Activated naive CD8-positive, alpha-beta T cell treated with anti-CD3 and anti-CD28 coated beads, Interleukin-2, amount 10 ng/mL, durations not matched to agents 7 days and 5 days (primary cell): Measurements from ENCODE around the gene CDC45. TPM values are rescaled to one million over a fixed set of nuclear protein-coding genes. Genes with fewer than 3 reads are reported as not detected.

ENCODE experiments used
- ATAC-seq: fragments of 150-1000 bp; cut with Tn5 transposase; one replicate; pipeline ENCODE4 v1.10.0; 2021; ENCODE audit warnings: low read depth, moderate library complexity
- POLR2A ChIA-PET: fragments of 350-600 bp; sonication (Branson Sonifier 250); formaldehyde crosslinking; loops from one replicate; lab custom pipeline; 2021; ENCODE audit warnings: antibody characterized with exemption; lab: Charles Lee
- DNase-seq: peaks from one replicate; pipeline ENCODE4 v3.0.0; 2021
- H3K27ac Mint-ChIP-seq: one replicate; pipeline ENCODE4 v1.8.0; 2022; ENCODE audit warnings: mild to moderate bottlenecking, mixed read lengths
- H3K27me3 Mint-ChIP-seq: one replicate; pipeline ENCODE4 v1.8.0; 2022; ENCODE audit warnings: mild to moderate bottlenecking, moderate library complexity, mixed read lengths
- H3K36me3 Mint-ChIP-seq: one replicate; pipeline ENCODE4 v1.8.0; 2021; ENCODE audit warnings: mild to moderate bottlenecking, mixed read lengths
- H3K4me1 Mint-ChIP-seq: one replicate; pipeline ENCODE4 v1.8.0; 2021; ENCODE audit warnings: mixed read lengths
- H3K4me3 Mint-ChIP-seq: one replicate; pipeline ENCODE4 v1.8.0; 2022; ENCODE audit warnings: mild to moderate bottlenecking, moderate library complexity, mixed read lengths
- H3K9me3 Mint-ChIP-seq: one replicate; pipeline ENCODE4 v1.8.0; 2021; ENCODE audit warnings: mixed read lengths
- total RNA-seq, 2 experiments: library from RNA; stranded (reverse); gene quantifications; one replicate each; pipeline ENCODE4 v1.2.3, GENCODE V29; 2021

Gene CDC45
- total RNA-seq, 2 experiments from 2014 or later: 54.2 to 56.1 TPM

GRCh38 chr22:19550382-19550781 is 70.7 kb downstream of the CDC45 start:
- POLR2A ChIA-PET: no interaction called here
- Mint-ChIP-seq H3K27ac (no peak overlapping the region), H3K27me3 (peaks cover 10% of the 10 kb centered on the region), H3K4me1 (no peaks in the 10 kb centered on the region), H3K4me3 (no peak overlapping the region), H3K9me3 (peaks cover 5% of the 10 kb centered on the region), H3K36me3 (no peaks in the 10 kb centered on the region)
- ATAC-seq: no peak
- DNase-seq: no peak

GRCh38 chr22:19553201-19553600 is 73.5 kb downstream of the CDC45 start:
- H3K27ac Mint-ChIP-seq: no peak overlapping the region
- ATAC-seq (no peak), DNase-seq (no peak)
- H3K9me3 Mint-ChIP-seq: peaks cover 5% of the 10 kb centered on the region
- H3K27me3 Mint-ChIP-seq: peaks cover 10% of the 10 kb centered on the region
- H3K36me3 Mint-ChIP-seq: no peaks in the 10 kb centered on the region
- POLR2A ChIA-PET: no interaction called here
- H3K4me3 Mint-ChIP-seq: no peak overlapping the region
- H3K4me1 Mint-ChIP-seq: no peaks in the 10 kb centered on the region

DNA sequence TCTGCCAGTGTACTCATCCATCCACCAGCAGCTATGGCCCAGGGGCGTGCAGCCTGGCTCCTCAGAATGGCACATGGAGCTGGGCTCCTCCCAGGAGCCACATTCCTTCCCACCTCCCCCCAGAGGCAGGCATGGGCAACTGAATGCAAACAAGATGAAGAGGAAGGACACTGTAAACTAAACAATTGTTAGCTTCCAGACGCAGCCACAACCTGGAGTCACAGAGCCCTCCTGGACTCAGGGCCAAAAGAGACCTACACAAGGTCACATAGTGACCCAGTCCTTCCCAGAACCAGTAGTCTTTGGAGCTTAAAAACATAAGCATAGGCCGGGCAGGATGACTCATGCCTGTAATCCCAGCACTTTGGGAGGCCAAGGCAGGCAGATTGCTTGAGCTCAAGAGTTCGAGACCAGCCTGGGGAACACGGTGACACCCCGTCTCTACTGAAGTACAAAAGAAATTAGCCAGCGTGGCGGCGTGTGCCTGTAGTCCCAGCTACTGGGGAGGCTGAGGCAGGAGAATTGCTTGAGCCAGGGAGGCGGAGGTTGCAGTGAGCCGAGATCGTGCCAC is 75.2 kb downstream of the CDC45 start:
- H3K36me3 Mint-ChIP-seq: no peaks in the 10 kb centered on the region
- no peak overlapping the region for H3K4me3 Mint-ChIP-seq
- no peak overlapping the region for H3K27ac Mint-ChIP-seq
- H3K4me1 Mint-ChIP-seq: no peaks in the 10 kb centered on the region
- peaks cover 10% of the 10 kb centered on the region for H3K27me3 Mint-ChIP-seq
- H3K9me3 Mint-ChIP-seq: peaks cover 5% of the 10 kb centered on the region
- POLR2A ChIA-PET: no interaction called here
- no peak for DNase-seq
- ATAC-seq: no peak

GRCh38 chr22:19555651-19556050 is 75.9 kb downstream of the CDC45 start:
- no peak for ATAC-seq
- peaks cover 5% of the 10 kb centered on the region for H3K9me3 Mint-ChIP-seq
- H3K27me3 Mint-ChIP-seq: peaks cover 10% of the 10 kb centered on the region
- DNase-seq: no peak
- POLR2A ChIA-PET: no interaction called here
- no peak overlapping the region for H3K27ac Mint-ChIP-seq
- no peaks in the 10 kb centered on the region for H3K4me1 Mint-ChIP-seq
- no peak overlapping the region for H3K4me3 Mint-ChIP-seq
- H3K36me3 Mint-ChIP-seq: no peaks in the 10 kb centered on the region

GRCh38 chr22:19556963-19557545 is 77.3 kb downstream of the CDC45 start:
- ATAC-seq: no peak
- DNase-seq: no peak
- Mint-ChIP-seq H3K4me3 (no peak overlapping the region), H3K27me3 (peaks cover 7% of the 10 kb centered on the region), H3K9me3 (peaks cover 5% of the 10 kb centered on the region), H3K4me1 (no peaks in the 10 kb centered on the region), H3K36me3 (no peaks in the 10 kb centered on the region), H3K27ac (no peak overlapping the region)
- POLR2A ChIA-PET: no interaction called here

DNA sequence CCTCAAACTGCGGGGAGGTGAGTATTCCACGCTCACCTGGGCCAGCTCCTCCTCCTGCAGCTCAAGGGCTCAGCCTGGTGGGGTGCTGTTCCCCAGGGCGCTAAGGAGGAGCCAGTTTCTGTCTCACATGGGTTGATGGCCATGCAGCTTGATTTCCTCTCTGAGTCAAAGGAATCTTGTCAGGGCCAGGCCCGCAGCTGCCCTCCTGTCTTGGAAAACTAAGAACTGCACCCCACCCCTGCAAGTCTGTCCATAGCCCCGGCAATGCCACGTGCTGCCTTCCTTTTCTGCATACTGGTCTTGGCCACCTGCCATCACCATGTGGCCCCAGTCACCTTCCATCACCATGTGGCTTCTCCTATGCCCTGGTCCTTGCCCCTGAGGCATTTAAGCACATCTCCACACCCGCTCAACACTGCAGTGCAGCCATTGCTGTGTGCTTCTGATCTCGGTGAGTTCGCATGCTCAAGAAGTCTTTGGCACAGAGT is 79.6 kb downstream of the CDC45 start:
- POLR2A ChIA-PET: no interaction called here
- Mint-ChIP-seq H3K4me1 (no peaks in the 10 kb centered on the region), H3K27me3 (peaks cover under 1% of the 10 kb centered on the region), H3K4me3 (no peak overlapping the region), H3K9me3 (peaks cover 1% of the 10 kb centered on the region), H3K36me3 (no peaks in the 10 kb centered on the region), H3K27ac (no peak overlapping the region)
- ATAC-seq: no peak
- no peak for DNase-seq

DNA sequence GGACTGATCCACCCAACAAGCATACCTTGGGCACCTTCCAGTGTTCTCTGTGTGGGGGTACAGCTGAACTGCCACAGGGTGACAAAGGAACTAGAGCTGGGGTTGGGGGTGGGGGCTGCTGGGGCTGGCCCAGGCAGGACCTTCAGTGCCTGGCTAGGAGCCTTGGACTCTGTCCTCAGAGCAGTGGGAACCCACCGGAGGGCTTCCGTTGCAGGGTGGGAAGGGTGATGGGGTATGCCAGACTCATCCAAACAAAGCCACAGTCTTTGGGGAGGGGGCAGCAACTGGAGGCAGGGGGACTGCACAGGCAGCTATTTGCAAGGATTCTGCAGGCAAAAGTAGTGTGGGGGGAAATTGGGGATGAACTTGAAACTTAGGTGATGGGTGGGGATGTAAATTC is 80.2 kb downstream of the CDC45 start:
- POLR2A ChIA-PET: no interaction called here
- H3K27me3 Mint-ChIP-seq: peaks cover 3% of the 10 kb centered on the region
- H3K4me1 Mint-ChIP-seq: no peaks in the 10 kb centered on the region
- no peaks in the 10 kb centered on the region for H3K36me3 Mint-ChIP-seq
- no peak for DNase-seq
- no peaks in the 10 kb centered on the region for H3K9me3 Mint-ChIP-seq
- H3K27ac Mint-ChIP-seq: no peak overlapping the region
- no peak for ATAC-seq
- no peak overlapping the region for H3K4me3 Mint-ChIP-seq

GRCh38 chr22:19565382-19566278 is 85.9 kb downstream of the CDC45 start:
- DNase-seq: no peak
- Mint-ChIP-seq H3K9me3 (no peaks in the 10 kb centered on the region), H3K4me1 (no peaks in the 10 kb centered on the region), H3K27ac (no peak overlapping the region), H3K36me3 (no peaks in the 10 kb centered on the region), H3K4me3 (no peak overlapping the region), H3K27me3 (peaks cover 3% of the 10 kb centered on the region)
- POLR2A ChIA-PET: interaction anchor here (0.6 kb wide), 1 partner anchor 32 kb away, joined by 4 read pairs; no protein-coding TSS in a partner anchor
- ATAC-seq: no peak

DNA sequence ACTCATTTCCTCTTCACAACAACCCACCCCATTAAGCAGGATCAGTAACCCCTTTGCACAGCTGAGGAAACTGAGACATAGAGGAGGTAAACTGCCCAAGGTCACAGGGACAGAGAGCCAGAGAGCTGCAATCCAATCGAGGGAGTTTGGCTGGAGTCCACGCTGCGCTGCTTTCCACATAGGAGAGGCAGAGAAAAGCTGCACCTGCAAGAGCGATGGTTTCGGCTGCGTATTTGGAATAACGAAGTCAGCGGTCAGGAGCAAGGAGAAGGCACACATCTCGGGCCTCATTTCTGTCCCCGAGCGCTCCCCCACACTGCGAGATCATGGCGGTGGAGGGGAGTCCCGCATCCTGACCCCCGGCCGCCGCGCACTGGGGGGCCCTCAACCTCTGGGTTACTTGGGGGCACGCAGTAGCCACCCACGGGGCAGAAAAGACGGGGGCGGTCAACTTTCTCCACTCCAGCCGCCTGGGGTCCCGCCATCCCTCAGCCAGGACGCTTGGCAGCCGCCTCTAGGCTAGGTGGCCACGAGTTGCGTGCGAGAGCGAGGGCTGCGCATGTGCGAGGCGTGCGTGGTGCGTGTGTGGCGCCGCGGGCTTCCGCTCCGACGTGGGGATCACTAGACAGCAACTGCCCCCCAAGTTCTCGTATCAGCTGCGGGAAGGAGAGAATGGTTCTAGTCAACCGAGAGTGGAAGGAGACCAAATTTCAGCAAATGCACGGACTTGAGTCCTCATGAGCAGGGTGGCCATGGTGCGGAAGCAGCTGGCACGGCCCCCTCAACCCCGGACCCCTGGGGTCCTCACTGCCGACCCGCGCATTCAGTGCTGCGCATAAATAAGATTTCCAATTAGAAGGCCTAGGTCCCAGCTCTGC is 86.8 kb downstream of the CDC45 start:
- Mint-ChIP-seq H3K4me3 (no peak overlapping the region), H3K36me3 (no peaks in the 10 kb centered on the region), H3K27ac (no peak overlapping the region), H3K27me3 (peaks cover 3% of the 10 kb centered on the region), H3K9me3 (no peaks in the 10 kb centered on the region), H3K4me1 (no peaks in the 10 kb centered on the region)
- POLR2A ChIA-PET: no interaction called here
- ATAC-seq (no peak), DNase-seq (no peak)

- H3K36me3 Mint-ChIP-seq: no peaks in the 10 kb centered on the region
- DNase-seq (no peak), ATAC-seq (no peak)
- POLR2A ChIA-PET: no interaction called here
- no peaks in the 10 kb centered on the region for H3K4me1 Mint-ChIP-seq
- no peak overlapping the region for H3K4me3 Mint-ChIP-seq
- peaks cover 3% of the 10 kb centered on the region for H3K27me3 Mint-ChIP-seq
- no peaks in the 10 kb centered on the region for H3K9me3 Mint-ChIP-seq
- no peak overlapping the region for H3K27ac Mint-ChIP-seq
Observed at GRCh38 chr22:19567157-19568009, 87.7 kb downstream of the CDC45 start.

- Mint-ChIP-seq H3K9me3 (no peaks in the 10 kb centered on the region), H3K27me3 (peaks cover 4% of the 10 kb centered on the region), H3K27ac (no peak overlapping the region), H3K36me3 (no peaks in the 10 kb centered on the region), H3K4me1 (no peaks in the 10 kb centered on the region), H3K4me3 (no peak overlapping the region)
- POLR2A ChIA-PET: no interaction called here
- no peak for DNase-seq
- no peak for ATAC-seq
Observed at GRCh38 chr22:19568337-19569275, 88.9 kb downstream of the CDC45 start.

GRCh38 chr22:19569276-19569640 is 89.5 kb downstream of the CDC45 start:
- Mint-ChIP-seq H3K36me3 (no peaks in the 10 kb centered on the region), H3K4me1 (no peaks in the 10 kb centered on the region), H3K27me3 (peaks cover 6% of the 10 kb centered on the region), H3K9me3 (no peaks in the 10 kb centered on the region), H3K27ac (no peak overlapping the region), H3K4me3 (no peak overlapping the region)
- POLR2A ChIA-PET: no interaction called here
- ATAC-seq (no peak), DNase-seq (no peak)
